Measurements from ENCODE around the gene ATP1A3.

Gene ATP1A3

DNA sequence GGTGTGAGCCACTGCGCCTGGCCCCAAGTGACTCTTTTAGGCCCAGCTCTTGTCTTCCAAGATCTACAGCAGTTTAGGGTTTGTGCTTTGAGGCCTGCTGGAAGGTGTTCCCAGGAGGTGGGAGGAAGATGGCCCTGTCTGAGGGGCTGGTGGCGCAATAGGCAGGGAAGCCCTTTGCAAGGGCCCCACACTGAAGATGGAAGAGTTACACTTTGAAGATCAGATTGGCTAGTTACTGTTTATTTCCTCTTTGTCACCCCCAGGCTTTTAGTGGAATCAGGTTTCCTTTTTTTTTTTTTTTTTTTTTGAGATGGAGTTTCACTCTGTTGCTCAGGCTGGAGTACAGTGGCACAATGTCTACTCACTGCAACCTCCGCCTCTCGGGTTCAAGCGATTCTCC is 33.1 kb downstream of the ATP1A3 start:
- Histone ChIP-seq H2BK15ac (ENCODE audit: low read depth, poor library complexity, severe bottlenecking) (no peak overlapping the region), H3K14ac (ENCODE audit: low read length in 2 of 2) (no peak overlapping the region), H3K23ac (ENCODE audit: low read length in 2 of 2) (no peak overlapping the region), H3K36me3 (ENCODE audit: control insufficient read depth in 1 of 2, insufficient read depth in 2 of 2, low read depth in 1 of 2, low read length in 2 of 2) (peaks cover 15 to 16% of the 10 kb centered on the region in 2 experiments), H3K27ac (ENCODE audit: low read length, poor library complexity, severe bottlenecking) (no peak overlapping the region), H3K4me1 (ENCODE audit: control insufficient read depth, insufficient read depth, low read depth, low read length) (peaks cover 15% of the 10 kb centered on the region), H3K9me3 (ENCODE audit: control insufficient read depth, low read length) (no peaks in the 10 kb centered on the region), H2BK12ac (ENCODE audit: low read length in 2 of 2) (no peak overlapping the region), H3K4me3 (ENCODE audit: insufficient read depth in 1 of 2, low read depth in 1 of 2, low read length in 2 of 2) (no peak overlapping the region), H3K79me1 (replicated peaks; ENCODE audit: low read length, poor library complexity, severe bottlenecking) (peaks cover 18% of the 10 kb centered on the region), H3K9ac (ENCODE audit: low read length) (no peak overlapping the region), H3K27me3 (ENCODE audit: control insufficient read depth in 1 of 2, insufficient read depth in 1 of 2, low read length in 2 of 2) (peaks cover under 1 to 6% of the 10 kb centered on the region in 2 experiments), H3K4ac (ENCODE audit: low read depth in 1 of 2, low read length in 2 of 2) (no peak overlapping the region), H4K8ac (ENCODE audit: low read length) (no peak overlapping the region), H2AK5ac (ENCODE audit: low read length, severe bottlenecking) (no peak overlapping the region), H3K4me2 (ENCODE audit: low read length, poor library complexity, severe bottlenecking) (no peak overlapping the region), H2BK5ac (ENCODE audit: low read depth, low read length, poor library complexity, severe bottlenecking) (no peak overlapping the region), H4K91ac (ENCODE audit: low read length) (no peak overlapping the region), H3K18ac (ENCODE audit: low read depth in 1 of 2, low read length in 2 of 2) (no peak overlapping the region), H2AFZ (ENCODE audit: low read depth, low read length) (no peak overlapping the region), H2BK120ac (ENCODE audit: low read depth, low read length) (no peak overlapping the region)
- 98% methylated on average over 5 of the region's 5 CpGs for WGBS
- no peak for DNase-seq

DNA sequence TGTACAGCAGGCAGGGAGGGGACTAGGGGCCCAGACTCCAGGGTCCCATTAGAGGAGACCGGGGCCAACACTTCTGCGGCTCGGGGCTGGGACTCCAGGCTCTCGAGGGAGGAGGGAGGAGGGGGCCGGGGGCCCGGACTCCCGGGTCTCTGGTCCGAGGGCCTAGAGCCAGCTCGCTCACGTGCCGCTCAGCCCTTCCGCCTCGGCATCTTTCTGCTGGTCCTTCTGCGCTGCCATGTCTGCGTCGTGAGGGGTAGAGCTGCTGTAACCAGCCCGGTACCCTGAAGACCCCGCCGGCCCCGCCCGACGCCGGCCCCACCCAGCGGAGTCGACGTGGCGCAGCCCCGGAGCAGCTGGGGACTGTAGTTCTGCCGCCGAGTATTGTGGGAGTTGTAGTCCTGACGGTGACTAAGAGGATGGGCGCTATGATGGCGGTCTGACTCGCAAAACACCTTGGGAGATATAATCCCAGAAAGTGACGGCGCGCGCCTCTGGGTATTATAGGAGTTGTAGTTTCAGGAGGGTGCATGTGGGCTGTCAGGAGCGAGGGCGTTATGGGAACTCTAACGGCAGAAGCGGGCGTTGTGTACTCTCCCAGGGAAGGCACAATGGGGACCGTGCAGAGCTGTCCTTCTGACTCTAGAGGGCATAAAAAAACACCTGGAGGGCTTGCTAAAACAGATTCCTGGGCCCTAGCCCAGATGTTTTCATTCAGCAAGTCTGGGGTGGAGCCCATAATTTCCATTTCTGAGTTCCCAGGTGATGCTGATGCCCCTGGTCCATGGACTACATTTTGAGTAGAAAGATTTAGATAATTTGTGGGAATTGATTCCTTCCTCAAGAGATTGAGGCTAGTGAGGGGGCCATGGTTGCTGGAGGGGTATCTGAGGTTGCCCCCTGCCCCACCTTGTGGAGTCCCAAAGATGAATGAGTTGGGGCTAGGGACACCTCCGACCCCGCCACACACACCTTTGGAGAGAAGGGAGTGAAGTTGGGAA is 34.7 kb downstream of the ATP1A3 start, which contains the start of gene RABAC1:
RABAC1 (minus strand) TSS at position 266 of the 998 bp plus-strand sequence; CDS start at position 237, 29 bp downstream.
- H3K4ac ChIP-seq (ENCODE audit: low read depth in 1 of 2, low read length in 2 of 2), result peak within 1 kb of the TSS; percentile 94 to 99
- 5% methylated on average over 46 of the region's 46 CpGs for WGBS
- H3K27me3 ChIP-seq (ENCODE audit: control insufficient read depth in 1 of 2, insufficient read depth in 1 of 2, low read length in 2 of 2), result no peaks in the 10 kb centered on the region
- peak within 1 kb of the TSS; percentile 66 for H2AFZ ChIP-seq (ENCODE audit: low read depth, low read length)
- peak within 1 kb of the TSS; percentile 96 to 98 for H3K18ac ChIP-seq (ENCODE audit: low read depth in 1 of 2, low read length in 2 of 2)
- peak within 1 kb of the TSS; percentile 64 for H2BK120ac ChIP-seq (ENCODE audit: low read depth, low read length)
- peak within 1 kb of the TSS; percentile 60 for H2BK15ac ChIP-seq (ENCODE audit: low read depth, poor library complexity, severe bottlenecking)
- H3K9ac ChIP-seq (ENCODE audit: low read length), result peak within 1 kb of the TSS; percentile 99
- peak within 1 kb of the TSS; percentile 36 for H2BK5ac ChIP-seq (ENCODE audit: low read depth, low read length, poor library complexity, severe bottlenecking)
- peak within 1 kb of the TSS; percentile 89 to 93 for H3K4me3 ChIP-seq (ENCODE audit: insufficient read depth in 1 of 2, low read depth in 1 of 2, low read length in 2 of 2)
- H3K36me3 ChIP-seq (ENCODE audit: control insufficient read depth in 1 of 2, insufficient read depth in 2 of 2, low read depth in 1 of 2, low read length in 2 of 2), result peaks cover 23 to 26% of the 10 kb centered on the region in 2 experiments
- DNase-seq, result peak; percentile 94
- H3K4me1 ChIP-seq (ENCODE audit: control insufficient read depth, insufficient read depth, low read depth, low read length), result peaks cover 15% of the 10 kb centered on the region
- H3K23ac ChIP-seq (ENCODE audit: low read length in 2 of 2), result peak within 1 kb of the TSS; percentile 10 to 84
- H3K14ac ChIP-seq (ENCODE audit: low read length in 2 of 2), result peak within 1 kb of the TSS in 1 of 2 experiments; percentile 84
- no peaks in the 10 kb centered on the region for H3K9me3 ChIP-seq (ENCODE audit: control insufficient read depth, low read length)
- peak within 1 kb of the TSS; percentile 90 for H3K4me2 ChIP-seq (ENCODE audit: low read length, poor library complexity, severe bottlenecking)
- H4K8ac ChIP-seq (ENCODE audit: low read length), result peak within 1 kb of the TSS; percentile 89
- H3K27ac ChIP-seq (ENCODE audit: low read length, poor library complexity, severe bottlenecking), result peak within 1 kb of the TSS; percentile 78
- H3K79me1 ChIP-seq (replicated peaks; ENCODE audit: low read length, poor library complexity, severe bottlenecking), result peaks cover 21% of the 10 kb centered on the region
- peak within 1 kb of the TSS; percentile 54 for H2AK5ac ChIP-seq (ENCODE audit: low read length, severe bottlenecking)
- peak within 1 kb of the TSS in 1 of 2 experiments; percentile 10 for H2BK12ac ChIP-seq (ENCODE audit: low read length in 2 of 2)
- H4K91ac ChIP-seq (ENCODE audit: low read length), result peak within 1 kb of the TSS; percentile 100

DNA sequence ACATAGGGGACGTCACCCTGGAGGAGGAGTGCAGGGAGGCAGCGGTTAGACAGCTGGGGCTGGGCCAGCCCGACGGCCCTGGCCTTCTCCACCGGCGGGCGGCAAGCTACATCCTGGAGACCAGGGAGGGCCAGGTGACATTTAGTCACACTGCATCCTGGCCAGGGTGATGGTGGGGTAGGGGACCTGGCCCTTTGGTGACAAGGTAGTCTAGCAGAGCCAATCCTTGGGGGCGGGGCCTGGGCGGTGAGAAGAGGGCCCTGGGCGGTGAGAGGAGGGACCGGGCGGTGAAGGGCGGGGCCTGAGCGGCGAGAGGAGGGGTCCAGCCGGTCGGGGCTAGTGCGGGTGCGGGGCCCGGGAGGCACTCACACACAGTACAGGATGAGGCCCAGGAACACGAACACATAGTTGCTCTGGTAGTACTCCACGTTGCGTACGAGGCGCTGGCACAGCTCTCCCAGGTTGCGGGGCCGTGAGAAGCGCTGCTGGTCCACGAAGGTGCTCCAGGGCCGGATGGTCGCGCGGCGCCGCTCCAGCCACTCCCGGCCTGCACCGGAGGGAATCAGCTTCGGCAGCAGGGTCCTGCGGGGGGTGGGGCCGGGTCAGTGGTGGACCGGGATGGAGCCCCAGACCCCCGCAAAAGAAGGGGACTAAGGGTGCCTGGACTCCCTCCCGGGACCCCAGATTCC is 35.5 kb downstream of the ATP1A3 start:
- peaks cover 15% of the 10 kb centered on the region for H3K4me1 ChIP-seq (ENCODE audit: control insufficient read depth, insufficient read depth, low read depth, low read length)
- peak overlapping the region; percentile 36 for H2BK5ac ChIP-seq (ENCODE audit: low read depth, low read length, poor library complexity, severe bottlenecking)
- no peaks in the 10 kb centered on the region for H3K9me3 ChIP-seq (ENCODE audit: control insufficient read depth, low read length)
- peak overlapping the region in 1 of 2 experiments; percentile 10 for H2BK12ac ChIP-seq (ENCODE audit: low read length in 2 of 2)
- H2BK120ac ChIP-seq (ENCODE audit: low read depth, low read length), result peak overlapping the region; percentile 64
- peak overlapping the region; percentile 34 for H2BK15ac ChIP-seq (ENCODE audit: low read depth, poor library complexity, severe bottlenecking)
- peak overlapping the region; percentile 90 for H3K4me2 ChIP-seq (ENCODE audit: low read length, poor library complexity, severe bottlenecking)
- peak overlapping the region; percentile 100 for H4K91ac ChIP-seq (ENCODE audit: low read length)
- peak overlapping the region in 1 of 2 experiments; percentile 84 for H3K14ac ChIP-seq (ENCODE audit: low read length in 2 of 2)
- H3K79me1 ChIP-seq (replicated peaks; ENCODE audit: low read length, poor library complexity, severe bottlenecking), result peaks cover 21% of the 10 kb centered on the region
- peak overlapping the region; percentile 96 to 98 for H3K18ac ChIP-seq (ENCODE audit: low read depth in 1 of 2, low read length in 2 of 2)
- H3K4ac ChIP-seq (ENCODE audit: low read depth in 1 of 2, low read length in 2 of 2), result peak overlapping the region; percentile 94 to 99
- peak overlapping the region; percentile 89 for H4K8ac ChIP-seq (ENCODE audit: low read length)
- H3K27ac ChIP-seq (ENCODE audit: low read length, poor library complexity, severe bottlenecking), result peak overlapping the region; percentile 78
- no peaks in the 10 kb centered on the region for H3K27me3 ChIP-seq (ENCODE audit: control insufficient read depth in 1 of 2, insufficient read depth in 1 of 2, low read length in 2 of 2)
- H3K9ac ChIP-seq (ENCODE audit: low read length), result peak overlapping the region; percentile 99
- peak; percentile 89 for DNase-seq
- 3% methylated on average over 41 of the region's 43 CpGs for WGBS
- peaks cover 23 to 29% of the 10 kb centered on the region in 2 experiments for H3K36me3 ChIP-seq (ENCODE audit: control insufficient read depth in 1 of 2, insufficient read depth in 2 of 2, low read depth in 1 of 2, low read length in 2 of 2)
- H3K4me3 ChIP-seq (ENCODE audit: insufficient read depth in 1 of 2, low read depth in 1 of 2, low read length in 2 of 2), result peak overlapping the region; percentile 89 to 93
- H2AFZ ChIP-seq (ENCODE audit: low read depth, low read length), result peak overlapping the region; percentile 44
- H2AK5ac ChIP-seq (ENCODE audit: low read length, severe bottlenecking), result peak overlapping the region; percentile 19
- H3K23ac ChIP-seq (ENCODE audit: low read length in 2 of 2), result peak overlapping the region; percentile 10 to 84
